Kidney epithelial cell (primary cell): Measurements from ENCODE around the gene MALT1. TPM values are rescaled to one million over a fixed set of nuclear protein-coding genes. Genes with fewer than 3 reads are reported as not detected.
A peak's percentile ranks its signal among the peaks of the same experiment; 100 is the strongest.

Experiments used
- DNase-seq: peaks from one replicate; pipeline ENCODE4 v3.0.0-alpha.2; 2010; ENCODE audit warnings: low read depth
- H3K27me3 ChIP-seq: 2 replicates; pipeline ENCODE4 v1.6.0; 2011; ENCODE audit warnings: low read length; ENCODE audit not compliant: control insufficient read depth, insufficient read depth
- H3K36me3 ChIP-seq: 2 replicates; pipeline ENCODE4 v1.5.1; 2011; ENCODE audit warnings: low read length; ENCODE audit not compliant: control insufficient read depth, insufficient read depth
- H3K4me3 ChIP-seq: 2 replicates; pipeline ENCODE4 v1.5.1; 2011; ENCODE audit warnings: low read depth, mild to moderate bottlenecking, control low read depth, low read length
- total RNA-seq: library from RNA; depleted of rRNA; stranded (reverse); fragments of >200 nt; gene quantifications from 2 replicates; pipeline ENCODE4 v1.2.3, GENCODE V29; 2015
- TF ChIP-seq, protein P1 (sequence below): IDR thresholded peaks from 2 replicates; pipeline ENCODE4 v1.5.1; 2011; ENCODE audit warnings: mild to moderate bottlenecking, moderate library complexity, low read length, control low read depth, inconsistent platforms; ENCODE audit not compliant: insufficient read depth, poor library complexity, severe bottlenecking

MALT1 gene
- total RNA-seq, 1 donor from 2014 or later = 19.8 TPM

DNA sequence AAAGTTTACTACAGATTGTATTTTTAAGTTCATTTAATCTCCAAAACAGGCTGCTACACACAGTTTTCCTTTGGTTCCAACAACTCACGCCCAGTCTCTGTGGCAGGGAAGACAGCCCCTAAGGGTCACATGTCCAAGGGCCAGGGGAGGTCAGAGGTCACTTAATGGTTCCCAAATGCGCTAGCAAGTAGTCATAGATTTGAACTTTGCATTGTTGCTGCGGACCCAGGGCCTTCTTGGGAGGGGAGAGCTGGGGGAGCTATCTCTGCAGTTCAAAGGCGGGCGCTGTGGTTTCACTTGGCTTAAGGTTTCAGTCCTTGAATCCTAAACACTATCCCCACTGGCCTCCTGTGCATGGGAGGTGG is 118.6 kb downstream of the MALT1 start:
- DNase-seq = no peak
- Histone ChIP-seq H3K4me3 (no peak overlapping the region), H3K27me3 (no peaks in the 10 kb centered on the region), H3K36me3 (no peaks in the 10 kb centered on the region)
- TF ChIP-seq, protein P1, sequence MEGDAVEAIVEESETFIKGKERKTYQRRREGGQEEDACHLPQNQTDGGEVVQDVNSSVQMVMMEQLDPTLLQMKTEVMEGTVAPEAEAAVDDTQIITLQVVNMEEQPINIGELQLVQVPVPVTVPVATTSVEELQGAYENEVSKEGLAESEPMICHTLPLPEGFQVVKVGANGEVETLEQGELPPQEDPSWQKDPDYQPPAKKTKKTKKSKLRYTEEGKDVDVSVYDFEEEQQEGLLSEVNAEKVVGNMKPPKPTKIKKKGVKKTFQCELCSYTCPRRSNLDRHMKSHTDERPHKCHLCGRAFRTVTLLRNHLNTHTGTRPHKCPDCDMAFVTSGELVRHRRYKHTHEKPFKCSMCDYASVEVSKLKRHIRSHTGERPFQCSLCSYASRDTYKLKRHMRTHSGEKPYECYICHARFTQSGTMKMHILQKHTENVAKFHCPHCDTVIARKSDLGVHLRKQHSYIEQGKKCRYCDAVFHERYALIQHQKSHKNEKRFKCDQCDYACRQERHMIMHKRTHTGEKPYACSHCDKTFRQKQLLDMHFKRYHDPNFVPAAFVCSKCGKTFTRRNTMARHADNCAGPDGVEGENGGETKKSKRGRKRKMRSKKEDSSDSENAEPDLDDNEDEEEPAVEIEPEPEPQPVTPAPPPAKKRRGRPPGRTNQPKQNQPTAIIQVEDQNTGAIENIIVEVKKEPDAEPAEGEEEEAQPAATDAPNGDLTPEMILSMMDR = no peak

GRCh38 chr18:58792086-58792485 is 120.8 kb downstream of the MALT1 start:
- DNase-seq = no peak
- TF ChIP-seq, protein P1 = no peak
- Histone ChIP-seq H3K4me3 (no peak overlapping the region), H3K27me3 (no peaks in the 10 kb centered on the region), H3K36me3 (no peaks in the 10 kb centered on the region)

DNA sequence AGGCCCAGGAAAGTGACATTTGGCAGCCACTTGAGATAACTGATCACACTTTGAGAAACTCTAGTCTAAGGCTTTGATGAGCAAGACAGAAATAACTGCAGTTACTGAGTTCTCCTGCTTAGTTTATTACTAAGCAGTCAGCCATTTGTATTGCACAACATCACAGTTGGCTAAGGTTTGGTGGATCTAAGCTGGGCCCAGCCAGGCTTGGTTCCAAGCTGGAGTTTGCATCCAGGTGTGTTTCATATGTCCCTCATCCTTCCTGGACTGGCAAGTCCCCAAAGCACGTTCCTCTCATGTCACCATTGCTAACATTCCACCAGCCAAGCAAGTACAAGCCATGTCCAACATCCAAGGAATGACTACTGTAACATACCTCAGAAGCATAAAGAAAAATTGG is 122.1 kb downstream of the MALT1 start:
- TF ChIP-seq, protein P1 = no peak

DNA sequence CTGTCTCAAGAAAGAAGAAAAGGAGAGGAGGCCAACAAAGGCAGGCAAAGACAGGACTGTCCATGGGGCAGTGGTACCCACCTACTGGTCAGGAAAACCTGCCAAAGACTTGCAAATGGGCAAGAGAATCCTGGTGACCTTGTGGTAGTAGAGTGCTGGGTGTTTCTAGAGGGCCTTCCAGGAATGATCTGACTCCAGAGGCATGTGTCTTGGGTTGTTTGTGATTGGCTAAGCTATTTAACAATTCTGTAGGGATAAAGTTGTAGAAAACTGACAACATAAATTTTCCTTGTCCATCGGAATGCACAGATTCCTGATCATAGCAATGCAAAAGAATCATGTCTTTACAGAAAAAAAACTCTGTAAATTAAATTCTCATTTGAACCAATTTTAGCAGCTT is 125.0 kb downstream of the MALT1 start:
- Histone ChIP-seq H3K27me3 (no peaks in the 10 kb centered on the region), H3K4me3 (no peak overlapping the region), H3K36me3 (no peaks in the 10 kb centered on the region)
- DNase-seq = no peak
- TF ChIP-seq, protein P1 = no peak

More for the DNA sequence above, 122.1 kb downstream of the MALT1 start:
- Histone ChIP-seq H3K36me3 (no peaks in the 10 kb centered on the region), H3K4me3 (no peak overlapping the region), H3K27me3 (no peaks in the 10 kb centered on the region)
- DNase-seq = peak; percentile 54

GRCh38 chr18:58800582-58800981 is 129.3 kb downstream of the MALT1 start:
- H3K4me3 ChIP-seq = no peak overlapping the region
- no peaks in the 10 kb centered on the region for H3K27me3 ChIP-seq
- no peak for DNase-seq
- TF ChIP-seq, protein P1 = no peak
- H3K36me3 ChIP-seq = no peaks in the 10 kb centered on the region

GRCh38 chr18:58802959-58803358 is 131.7 kb downstream of the MALT1 start:
- DNase-seq = no peak
- Histone ChIP-seq H3K27me3 (no peaks in the 10 kb centered on the region), H3K36me3 (no peaks in the 10 kb centered on the region), H3K4me3 (no peak overlapping the region)
- TF ChIP-seq, protein P1 = no peak
